Left renal cortex interstitium (tissue), 4 donors: Measurements from ENCODE around the gene NIPAL1. TPM values are rescaled to one million over a fixed set of nuclear protein-coding genes. Genes with fewer than 3 reads are reported as not detected.

Experiments
- DNase-seq, 4 donors: peaks; one replicate each; pipeline ENCODE4 v3.0.0-alpha.2; 2013; ENCODE audit warnings: low read depth in 4 of 4, low spot score in 2 of 4, missing footprints in 1 of 4
- polyA plus RNA-seq, 4 donors: library from polyadenylated mRNA; unstranded; fragments of 120-200 nt; gene quantifications; one replicate each; pipeline ENCODE4 v1.2.1, GENCODE V29; 2013; ENCODE audit not compliant: insufficient read length in 4 of 4

Gene NIPAL1
- polyA plus RNA-seq, 4 donors: 8.8 to 12.2 (median 11.2) TPM

DNA sequence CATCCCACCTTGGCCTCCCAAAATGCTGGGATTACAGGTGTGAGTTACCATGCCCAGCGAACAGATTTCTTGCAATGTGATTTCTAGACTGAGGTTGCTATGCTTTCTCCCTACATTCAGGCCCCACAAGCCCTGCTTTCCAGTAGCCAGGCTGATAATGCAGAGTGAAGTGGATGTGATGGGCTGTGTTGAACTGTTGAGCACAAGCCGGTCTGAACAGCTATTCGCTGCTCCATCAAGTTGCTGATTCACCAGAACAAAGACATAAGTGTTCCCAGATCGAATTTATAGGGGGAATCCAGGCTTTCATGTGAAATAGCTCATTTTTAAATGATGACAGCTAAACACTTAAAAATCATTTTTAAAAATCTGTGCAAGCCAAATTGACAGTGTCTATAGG lies 8.0 kb downstream of the NIPAL1 start:
- no peak for DNase-seq

DNA sequence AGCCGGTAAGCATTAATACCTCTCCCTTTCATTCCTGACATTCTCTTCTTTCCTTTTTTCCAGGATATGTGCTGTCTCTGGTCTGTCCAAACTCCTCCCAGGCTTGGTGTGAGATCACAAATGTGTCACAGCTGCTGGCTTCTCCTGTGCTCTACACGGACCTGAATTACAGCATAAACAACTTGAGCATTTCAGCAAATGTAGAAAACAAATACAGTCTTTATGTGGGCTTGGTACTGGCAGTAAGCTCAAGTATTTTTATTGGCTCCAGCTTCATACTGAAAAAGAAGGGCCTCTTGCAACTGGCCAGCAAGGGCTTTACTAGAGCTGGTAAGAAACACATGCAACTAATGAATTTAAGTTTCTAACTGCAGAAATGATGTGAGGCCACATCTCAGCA lies 8.4 kb downstream of the NIPAL1 start:
- no peak for DNase-seq

DNA sequence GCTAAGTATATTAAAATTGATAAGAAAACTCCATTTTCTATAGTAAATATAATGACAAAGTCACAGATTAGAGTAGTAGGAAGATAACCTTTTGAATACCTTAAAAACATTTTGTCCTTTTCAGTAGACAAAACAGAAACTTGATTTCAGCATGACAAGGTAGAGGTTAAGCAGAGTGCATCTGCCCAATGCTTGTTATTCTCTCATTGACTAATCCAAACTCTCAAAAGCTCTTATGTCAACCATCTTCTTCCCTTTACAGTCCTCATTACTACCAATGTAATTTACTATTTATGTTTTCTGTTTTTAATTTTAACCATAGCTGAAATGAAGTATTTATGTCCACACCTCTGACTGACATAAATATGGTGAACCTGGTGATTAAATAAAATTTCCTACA lies 11.1 kb downstream of the NIPAL1 start:
- DNase-seq: no peak

DNA sequence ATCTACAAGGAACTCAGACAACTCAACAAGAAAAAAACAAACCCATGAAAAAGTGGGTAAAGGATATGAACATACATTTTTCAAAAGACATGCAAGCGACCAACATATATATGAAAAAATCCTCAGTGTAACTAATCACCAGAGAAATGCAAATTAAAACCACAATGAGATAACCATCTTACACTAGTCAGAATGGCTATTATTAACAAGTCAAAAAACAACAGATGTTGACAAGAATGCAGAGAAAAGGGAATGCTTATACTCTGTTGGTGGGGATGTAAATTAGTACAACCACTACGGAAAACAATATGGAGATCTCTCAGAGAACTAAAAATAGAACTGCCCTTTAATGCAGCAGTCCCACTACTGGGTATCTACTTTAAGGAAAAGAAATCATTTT lies 12.1 kb downstream of the NIPAL1 start:
- DNase-seq: no peak

DNA sequence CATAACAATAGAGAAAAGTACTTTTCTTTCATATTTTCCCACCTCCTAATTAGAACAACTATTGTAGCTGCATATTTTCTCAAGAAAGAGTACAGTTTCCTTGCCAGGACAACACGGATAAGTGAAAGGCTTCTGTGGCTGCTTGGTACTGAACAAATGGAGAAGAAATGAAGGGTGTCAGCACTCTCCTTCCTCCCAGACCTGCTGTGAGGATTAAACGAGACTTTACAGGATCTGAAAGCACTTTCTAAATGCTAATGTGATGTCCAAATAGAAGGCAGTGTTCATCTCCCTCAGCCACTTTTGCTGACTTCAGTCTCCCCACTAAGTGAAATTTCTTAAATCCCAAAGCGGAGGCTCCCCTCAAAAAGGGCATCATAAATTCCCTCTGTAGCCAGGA lies 13.9 kb downstream of the NIPAL1 start:
- no peak for DNase-seq

DNA sequence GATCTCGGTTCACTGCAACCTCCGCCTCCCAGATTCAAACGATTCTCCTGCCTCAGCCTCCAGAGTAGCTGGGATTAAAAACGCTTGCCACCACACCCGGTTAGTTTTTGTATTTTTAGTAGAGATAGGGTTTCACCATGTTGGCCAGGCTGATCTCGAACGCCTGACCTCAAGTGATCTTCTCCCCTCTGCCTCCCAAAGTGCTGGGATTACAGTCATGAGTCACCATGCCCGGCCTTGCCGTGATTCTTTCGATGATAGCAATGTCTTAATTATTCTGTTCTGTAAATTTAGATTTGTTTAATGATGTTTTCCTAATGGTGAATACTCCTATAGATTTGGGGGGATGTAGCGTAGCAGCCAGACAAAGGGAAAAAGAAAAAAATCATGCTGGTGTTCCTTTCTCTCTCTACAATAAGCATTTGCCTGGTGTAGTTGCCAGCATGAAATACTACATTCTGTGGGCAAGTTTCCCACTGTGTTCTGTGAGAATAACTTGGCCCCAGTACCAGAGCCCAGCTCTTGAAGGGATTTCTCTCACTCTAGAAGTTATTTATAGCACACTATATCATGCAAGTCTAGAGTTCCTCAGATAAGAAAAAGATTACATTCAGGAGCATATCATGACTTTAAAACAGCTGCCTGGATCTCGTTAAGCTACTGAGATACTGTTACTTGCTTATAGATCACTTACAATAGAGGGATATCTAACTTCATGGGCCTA lies 15.4 kb downstream of the NIPAL1 start:
- no peak for DNase-seq

DNA sequence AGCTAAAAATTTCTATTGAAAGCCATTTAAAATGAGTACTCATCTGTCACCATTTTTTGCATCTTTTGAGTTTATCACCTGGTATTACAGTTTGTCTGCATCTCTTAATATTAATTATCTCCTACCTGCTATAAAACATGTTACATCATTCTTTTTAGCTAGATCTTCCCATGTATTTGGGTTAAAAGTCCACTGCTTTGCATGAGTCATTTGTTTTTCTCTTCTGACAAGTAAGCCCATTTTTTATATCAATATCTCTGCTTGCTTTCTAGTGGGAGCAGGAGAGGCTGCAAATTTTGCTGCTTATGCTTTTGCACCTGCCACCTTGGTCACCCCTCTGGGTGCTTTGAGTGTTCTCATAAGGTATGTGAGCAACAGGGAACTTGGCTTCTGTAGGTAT lies 16.1 kb downstream of the NIPAL1 start:
- no peak for DNase-seq

DNA sequence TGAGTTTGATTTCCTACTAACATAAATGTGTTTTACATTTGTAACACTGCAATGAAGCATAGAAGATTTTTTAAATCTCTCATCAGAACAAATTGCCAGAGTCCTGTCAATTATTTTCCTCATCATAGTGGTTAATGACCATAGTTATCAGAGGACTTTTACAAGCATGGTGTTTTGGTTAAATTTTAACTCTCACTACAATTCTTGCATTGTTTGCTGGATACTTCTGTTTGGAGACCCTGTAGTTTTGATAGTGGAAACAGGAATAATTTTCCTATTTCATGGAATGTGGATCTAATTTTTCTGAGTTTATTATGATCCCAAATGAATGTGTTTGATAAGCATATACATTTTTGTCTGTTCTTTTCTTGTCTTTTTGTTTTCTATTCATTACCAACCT lies 16.8 kb downstream of the NIPAL1 start:
- DNase-seq: no peak

DNA sequence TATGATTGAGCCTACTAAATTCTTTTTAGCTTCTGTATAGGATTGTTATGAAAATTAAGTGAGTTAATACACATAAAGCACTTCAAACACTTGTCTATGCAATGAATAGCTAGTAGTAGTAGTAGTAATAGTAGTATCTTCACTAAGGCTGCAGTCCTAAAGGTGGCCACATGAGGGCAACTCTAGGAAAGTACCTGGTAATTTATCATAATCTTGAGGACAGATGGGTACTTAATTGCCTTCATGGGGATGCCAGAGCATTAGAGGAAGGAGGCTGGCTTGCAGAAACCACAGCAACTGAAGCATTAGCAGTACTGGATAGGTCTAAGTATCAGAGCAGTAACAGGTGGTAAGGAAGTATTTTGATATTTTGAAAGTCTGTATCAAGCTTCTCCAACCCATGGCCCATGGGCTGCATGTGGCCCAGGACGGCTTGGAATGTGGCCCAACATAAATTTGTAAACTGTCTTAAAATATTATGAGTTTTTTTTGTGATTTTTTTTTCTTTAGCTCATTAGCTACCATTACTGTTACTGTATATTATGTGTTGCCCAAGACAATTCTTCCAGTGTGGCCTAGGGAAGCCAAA lies 17.3 kb downstream of the NIPAL1 start:
- DNase-seq: no peak

DNA sequence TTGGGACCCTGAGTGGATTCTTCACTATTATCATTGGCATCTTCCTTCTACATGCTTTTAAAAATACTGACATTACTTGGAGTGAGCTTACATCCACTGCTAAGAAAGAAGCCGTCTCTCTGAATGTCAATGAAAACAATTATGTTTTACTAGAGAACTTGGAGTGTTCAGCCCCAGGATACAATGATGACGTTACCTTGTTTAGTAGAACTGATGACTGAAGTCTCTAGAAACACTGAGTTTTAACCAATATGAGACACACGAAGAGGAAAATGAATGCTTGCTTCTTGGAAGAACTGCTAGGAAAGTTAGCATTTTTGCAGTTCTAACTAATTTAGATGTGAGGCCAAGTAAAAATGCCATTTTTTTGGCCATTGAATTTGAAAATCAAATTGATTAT lies 19.4 kb downstream of the NIPAL1 start:
- DNase-seq: no peak

DNA sequence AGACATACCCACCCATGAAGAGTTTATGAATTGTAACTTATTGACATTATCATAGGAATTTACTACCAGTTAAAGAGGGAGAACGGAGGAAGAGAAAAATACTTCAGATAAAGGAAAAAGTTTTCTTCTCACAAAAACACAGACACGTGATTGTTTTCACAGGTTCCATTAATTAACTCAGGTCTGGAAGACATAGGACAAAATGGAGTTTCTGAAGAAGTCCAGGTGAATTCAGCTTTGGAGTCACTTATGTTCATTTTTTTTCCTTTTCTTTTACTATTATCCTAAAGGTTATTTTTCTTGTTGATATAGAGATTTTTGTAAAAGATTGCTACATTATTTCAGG lies 20.5 kb downstream of the NIPAL1 start:
- no peak for DNase-seq

DNA sequence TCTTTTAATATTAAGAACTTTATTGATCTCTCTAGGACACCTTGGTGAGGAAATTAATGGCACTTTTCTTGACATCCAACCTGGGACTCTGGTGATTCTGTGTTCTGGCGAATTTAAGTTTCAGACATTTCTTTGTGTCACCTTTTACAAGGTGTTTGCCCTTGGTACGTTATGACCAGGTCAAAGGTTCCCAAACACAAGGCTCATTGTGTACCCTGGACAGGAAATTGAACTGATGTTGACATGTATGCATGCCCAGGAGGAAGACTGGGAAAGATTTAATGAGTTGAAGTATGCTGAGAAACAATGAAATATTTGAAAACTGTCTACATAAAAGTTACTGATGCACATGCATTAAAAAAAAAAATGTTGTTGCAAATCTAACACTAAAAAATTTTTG lies 22.1 kb downstream of the NIPAL1 start:
- DNase-seq: no peak

DNA sequence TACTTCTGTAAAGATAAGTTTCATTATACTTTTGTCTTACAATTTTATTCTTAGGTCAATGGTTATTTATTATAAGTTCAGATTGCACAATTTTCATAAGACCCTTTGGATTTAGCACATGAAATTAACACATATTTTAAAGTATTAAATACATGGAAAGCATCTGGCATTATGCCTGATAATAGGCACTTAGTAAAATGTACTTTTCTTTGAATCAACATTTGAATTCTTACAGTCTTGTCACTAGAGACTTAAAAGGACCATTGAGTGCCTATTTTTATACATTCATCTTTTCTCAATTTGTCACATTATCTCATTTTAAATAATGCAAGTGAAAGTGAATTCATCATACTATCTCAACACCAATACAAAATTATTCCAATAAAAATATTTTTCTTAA lies 23.0 kb downstream of the NIPAL1 start:
- DNase-seq: no peak

DNA sequence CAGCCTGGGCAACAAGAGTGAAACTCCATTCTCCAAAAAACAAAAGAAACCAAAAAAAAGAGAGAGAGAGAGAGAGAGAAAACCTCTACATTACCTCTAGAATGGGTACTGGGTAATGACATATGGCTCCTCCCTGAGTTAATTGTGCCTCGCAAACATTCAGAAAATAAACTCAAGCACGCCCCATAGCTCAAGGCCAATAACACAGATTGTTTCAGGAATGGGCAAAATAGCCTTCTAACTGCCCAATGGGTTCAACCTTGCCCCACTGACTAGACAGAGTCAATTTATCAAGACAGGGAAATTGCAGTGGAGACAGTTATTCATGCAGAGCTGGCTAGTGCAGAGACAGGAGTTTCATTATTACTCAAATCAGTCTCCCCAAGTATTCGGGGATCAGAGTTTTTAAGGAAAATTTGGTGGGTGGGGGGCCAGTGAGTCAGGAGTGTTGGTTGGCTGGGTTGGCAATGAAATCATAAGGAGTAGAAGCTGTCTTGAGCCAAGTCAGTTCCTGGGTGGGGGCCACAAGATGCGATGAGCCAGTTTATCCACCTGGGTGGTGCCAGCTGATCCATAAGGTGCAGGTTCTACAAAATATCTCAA lies 25.1 kb downstream of the NIPAL1 start:
- DNase-seq: no peak

DNA sequence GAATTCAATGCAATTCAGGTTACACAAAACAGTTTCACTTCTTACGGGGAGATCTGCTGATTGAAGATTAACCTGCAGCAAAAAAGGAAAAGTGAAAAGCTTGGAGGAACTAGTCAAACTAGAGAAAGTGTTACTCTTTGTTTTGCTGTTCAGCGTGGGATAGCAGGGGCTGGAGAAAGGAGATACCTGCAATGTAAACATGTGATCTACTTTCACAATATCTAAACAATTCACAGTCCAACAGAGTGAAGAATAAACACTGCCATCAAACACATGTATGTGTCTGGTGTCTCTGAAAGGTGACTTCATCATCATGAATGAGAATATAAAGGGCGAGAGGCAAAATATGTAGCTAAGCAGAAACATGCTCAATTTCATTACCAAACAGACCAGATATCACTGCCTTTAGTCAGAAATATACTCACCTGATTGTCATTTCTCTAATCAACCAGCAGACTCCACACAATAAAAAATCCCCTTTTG lies 26.4 kb downstream of the NIPAL1 start:
- DNase-seq: no peak

DNA sequence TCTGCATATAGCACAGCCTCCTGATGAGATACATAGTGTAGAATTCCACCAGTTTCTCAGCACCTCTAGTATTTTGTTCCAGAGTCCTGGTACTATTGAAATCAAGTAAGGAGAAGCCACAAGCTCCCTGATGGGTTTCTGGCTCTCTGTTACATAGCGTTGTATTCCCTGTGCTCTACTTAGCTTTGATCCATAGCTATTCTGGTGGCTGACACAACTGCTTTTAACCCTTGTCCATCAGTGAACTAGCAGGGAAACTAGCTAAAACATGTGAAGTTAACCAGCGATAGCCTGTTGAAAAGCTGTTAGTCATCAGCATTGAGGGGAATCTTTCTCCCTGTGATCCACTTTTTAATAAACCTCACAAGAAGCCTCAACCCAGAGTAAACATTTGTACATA lies 26.9 kb downstream of the NIPAL1 start:
- DNase-seq: no peak

DNA sequence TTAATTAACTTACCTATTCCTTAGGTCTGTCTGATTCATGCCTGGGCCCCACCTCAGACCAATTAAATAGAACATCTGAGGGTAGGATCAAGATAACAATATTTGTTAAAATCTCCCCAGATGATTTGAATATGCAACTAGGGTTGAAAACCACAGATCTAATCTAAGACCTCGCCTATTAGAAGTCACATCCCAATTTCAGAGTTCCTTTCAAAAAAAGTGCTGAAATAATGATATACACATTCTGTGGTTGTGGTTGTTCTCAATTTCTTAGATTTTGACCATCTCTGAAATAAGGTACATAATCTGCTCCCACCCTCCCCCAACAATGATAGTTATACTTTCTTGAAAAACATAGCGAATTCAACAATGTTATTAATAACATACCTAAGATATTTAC lies 27.7 kb downstream of the NIPAL1 start:
- DNase-seq: no peak

DNA sequence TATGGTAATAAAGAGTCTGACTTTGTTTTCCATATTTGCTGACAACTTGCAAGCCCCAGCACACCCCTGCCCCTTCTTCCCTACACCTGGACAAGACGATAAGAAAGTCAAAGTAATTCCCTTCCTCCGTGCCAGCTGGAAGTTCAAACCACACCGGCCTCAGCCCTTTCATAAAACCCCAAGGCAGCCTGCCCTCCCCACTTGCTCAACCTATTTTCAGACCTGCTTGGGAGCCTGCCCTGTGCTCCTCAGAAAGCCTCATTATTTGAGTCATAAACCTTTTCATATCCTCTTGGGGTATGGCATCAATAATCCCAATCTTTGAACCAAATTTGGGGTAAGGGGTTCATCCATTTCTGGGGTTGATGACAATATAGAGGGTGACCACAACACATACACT lies 29.5 kb downstream of the NIPAL1 start:
- DNase-seq: no peak

DNA sequence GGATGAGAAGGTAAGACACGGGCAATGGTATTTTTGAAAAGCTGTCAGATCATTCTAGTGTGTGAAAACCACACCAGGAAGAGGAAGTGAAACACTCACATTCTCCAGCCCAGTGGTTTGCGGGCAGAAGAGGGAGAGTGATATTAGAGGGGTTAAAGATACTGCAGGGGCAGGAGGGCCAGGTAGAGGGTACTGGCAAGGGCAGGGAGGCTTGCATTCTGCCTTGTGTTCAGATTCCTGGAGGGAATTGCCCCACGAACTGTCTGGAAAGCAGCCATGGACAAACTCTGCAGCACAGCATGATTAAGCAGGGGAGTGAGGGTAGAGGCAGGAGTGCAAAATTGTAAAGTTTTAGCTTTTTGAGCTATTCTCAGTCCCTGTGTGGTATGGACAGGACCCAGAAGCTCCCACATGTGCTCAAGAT lies 30.9 kb downstream of the NIPAL1 start:
- no peak for DNase-seq

DNA sequence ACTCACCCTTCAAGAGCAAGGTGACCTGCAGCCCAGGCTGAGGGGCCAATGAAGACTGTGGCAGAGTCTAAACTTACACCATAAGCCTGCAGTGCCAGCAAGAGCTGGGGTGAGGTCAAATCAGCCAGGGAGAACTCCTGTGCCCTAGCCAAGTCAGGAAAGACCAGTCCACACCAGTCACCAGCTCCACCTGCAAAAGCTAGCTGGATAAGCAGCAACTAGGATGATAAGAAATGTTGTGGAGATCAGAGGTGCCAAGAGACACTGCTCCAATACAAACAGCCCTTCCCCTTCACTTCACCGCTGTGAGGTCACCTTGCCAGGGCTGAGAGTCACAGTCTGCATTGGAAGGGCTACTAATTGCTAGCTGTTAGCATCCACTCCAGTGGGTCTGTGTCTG lies 31.3 kb downstream of the NIPAL1 start:
- DNase-seq: no peak

DNA sequence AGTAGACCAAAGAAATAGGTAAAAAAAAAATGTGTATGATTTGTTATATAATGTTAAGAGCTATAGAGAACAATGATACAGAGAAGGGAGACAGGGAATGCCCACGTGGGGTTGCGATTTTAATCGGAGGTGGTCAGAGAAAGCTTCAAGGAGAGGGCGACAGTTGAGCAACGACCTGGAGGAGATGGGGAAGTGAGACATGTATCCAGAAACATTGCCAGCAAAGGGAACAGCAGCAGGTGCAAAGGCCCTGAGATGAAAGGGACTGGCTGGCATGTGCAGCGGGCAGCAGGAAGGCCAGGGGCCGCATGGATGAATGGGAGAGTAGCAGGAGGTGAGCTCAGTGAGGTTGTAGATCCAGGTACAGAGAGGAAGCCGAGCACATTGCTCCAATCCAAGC lies 32.9 kb downstream of the NIPAL1 start:
- DNase-seq: no peak

DNA sequence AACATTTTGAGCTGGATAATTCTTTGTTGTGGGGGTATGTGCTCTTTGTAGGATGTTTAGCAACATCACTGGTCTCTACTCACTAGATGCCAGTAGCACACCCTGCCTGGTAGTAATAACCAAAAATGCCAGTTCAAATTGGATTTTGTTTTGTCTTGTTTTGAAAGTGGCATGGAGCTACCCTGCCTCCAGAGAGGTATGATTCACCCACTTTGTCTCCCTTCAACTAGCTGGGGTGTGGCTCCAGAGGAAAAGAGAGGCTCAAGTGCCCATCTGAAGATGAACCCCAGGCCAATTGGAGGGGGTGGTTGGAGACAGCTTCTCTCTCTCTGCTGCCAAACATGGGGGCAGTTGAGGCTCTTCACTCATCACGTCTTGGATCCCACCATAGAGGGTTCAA lies 34.5 kb downstream of the NIPAL1 start:
- DNase-seq: no peak
